Stimulated activated CD8-positive, alpha-beta memory T cell treated with anti-CD3 and anti-CD28 coated beads, Interleukin-4, amount 100 ng/mL, for 24 hours (primary cell): ENCODE measurements around the gene RFK.
"Not testable (repeated sequence)": the region's sequence is repeated elsewhere in the genome, so short reads cannot be mapped to it uniquely, and the experiment has no call there.

Experiments used
- DNase-seq: peaks from one replicate; pipeline ENCODE4 v3.0.0-alpha.2; 2020; ENCODE audit warnings: low read depth

RFK gene

GRCh38 chr9:76370396-76371023 is 23.7 kb downstream of the RFK start:
- no peak for DNase-seq

DNA sequence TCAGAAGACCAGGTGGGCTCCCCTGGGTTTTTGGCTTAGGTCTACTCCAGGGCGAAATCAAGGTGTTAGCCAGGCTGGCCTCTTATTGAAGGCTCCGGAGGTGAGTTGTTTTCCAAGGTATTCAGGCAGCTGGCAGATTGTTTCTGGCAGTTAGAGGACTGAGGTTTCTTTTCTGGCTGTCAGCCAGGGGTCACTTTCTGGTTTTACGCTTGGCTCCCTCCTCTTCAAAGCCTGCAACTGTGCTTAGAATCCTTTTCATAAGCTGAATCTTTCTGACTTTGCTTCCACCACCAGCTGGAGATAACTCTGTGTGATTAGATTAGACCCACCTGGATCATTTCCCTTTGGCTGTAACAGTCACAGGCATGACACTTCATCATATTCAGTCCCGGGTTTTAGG is 24.6 kb downstream of the RFK start:
- DNase-seq: no peak

DNA sequence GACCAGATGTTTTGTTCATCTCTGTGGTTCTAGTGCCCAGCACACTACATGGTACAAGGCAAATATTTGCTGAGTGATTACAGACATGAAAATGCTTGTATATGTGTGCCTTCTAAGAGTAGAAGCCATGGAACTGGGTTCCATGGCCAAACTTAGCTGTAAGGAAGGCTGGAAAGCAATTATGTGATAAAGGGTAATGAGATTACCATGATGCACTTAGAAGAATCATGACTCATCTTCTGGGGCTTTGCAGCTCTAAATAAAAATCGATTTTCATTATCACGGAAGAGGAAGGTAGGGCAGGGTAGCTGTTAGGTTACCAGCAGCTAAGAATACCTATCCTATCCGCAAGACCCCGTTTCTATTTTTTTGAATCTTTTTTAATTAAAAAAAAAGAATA is 28.0 kb downstream of the RFK start:
- no peak for DNase-seq

GRCh38 chr9:76365028-76365427 is 29.2 kb downstream of the RFK start:
- DNase-seq: no peak

DNA sequence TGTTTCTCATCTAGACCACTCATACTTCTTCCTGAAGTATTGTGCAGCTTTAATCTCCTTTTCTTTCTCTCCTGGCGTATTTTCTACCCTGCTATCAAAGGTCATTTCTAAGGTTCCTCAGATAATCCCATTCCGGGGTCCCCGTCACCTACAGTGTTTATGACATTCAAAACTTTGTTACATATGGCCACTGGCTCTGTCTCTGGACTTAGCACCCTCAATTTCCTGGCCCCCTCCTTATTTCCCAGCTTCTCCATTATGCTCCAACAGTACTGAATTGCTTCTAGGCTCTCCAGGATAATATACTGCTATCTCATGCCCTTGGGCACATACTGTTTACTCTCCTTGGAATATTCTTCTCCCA is 31.2 kb downstream of the RFK start:
- DNase-seq: no peak

- not testable (repeated sequence) for DNase-seq
Observed at GRCh38 chr9:76362332-76363031, 31.7 kb downstream of the RFK start.

- DNase-seq: no peak
Observed at GRCh38 chr9:76359766-76360165, 34.5 kb downstream of the RFK start.

- DNase-seq: no peak
Observed at GRCh38 chr9:76359365-76359764, 34.9 kb downstream of the RFK start.

- no peak for DNase-seq
Observed at GRCh38 chr9:76358628-76359280, 35.5 kb downstream of the RFK start.

GRCh38 chr9:76357555-76357954 is 36.7 kb downstream of the RFK start:
- no peak for DNase-seq

- DNase-seq: no peak
Observed at GRCh38 chr9:76355886-76356285, 38.3 kb downstream of the RFK start.

DNA sequence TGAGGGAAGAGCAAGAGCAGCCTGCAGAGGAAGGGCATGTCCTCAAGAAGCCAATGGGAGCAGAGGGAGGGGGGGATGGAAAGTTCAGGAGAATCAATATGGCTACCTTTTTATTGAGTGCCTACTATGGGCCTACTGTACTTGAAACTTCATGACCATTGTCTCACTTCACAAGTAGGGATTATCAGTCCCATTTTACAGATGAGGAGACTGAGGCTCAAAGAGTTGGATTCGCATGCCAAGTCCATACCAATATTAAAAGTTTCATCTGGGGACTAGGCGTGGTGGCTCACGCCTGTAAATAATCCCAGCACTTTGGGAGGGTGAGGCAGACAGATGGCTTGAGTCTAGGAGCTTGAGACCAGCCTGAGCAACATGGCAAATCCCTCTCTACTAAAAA is 40.0 kb downstream of the RFK start:
- no peak for DNase-seq

- DNase-seq: no peak
Observed at GRCh38 chr9:76353280-76353679, 40.9 kb downstream of the RFK start.

GRCh38 chr9:76352026-76352620 is 42.1 kb downstream of the RFK start:
- no peak for DNase-seq

- DNase-seq: no peak
Observed at GRCh38 chr9:76351006-76351405, 43.2 kb downstream of the RFK start.

GRCh38 chr9:76349865-76350264 is 44.4 kb downstream of the RFK start:
- DNase-seq: no peak

DNA sequence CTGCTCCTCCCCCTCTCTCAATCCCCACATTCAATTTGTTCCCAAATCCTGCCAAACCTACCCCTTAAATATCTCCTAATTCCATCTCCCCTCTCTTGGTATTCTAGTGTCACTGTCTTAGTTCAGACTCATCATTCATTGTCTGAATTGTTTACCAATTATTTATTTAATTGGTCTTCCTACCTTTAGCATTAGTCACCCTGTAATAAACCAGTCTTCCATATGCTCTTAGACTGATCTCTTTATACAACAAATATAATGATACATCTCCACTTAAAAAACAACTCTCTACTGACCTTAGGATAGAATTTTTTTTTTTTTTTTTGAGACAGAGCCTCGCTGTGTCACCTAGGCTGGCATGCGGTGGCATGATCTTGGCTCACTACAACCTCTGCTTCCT is 51.4 kb downstream of the RFK start:
- DNase-seq: no peak

DNA sequence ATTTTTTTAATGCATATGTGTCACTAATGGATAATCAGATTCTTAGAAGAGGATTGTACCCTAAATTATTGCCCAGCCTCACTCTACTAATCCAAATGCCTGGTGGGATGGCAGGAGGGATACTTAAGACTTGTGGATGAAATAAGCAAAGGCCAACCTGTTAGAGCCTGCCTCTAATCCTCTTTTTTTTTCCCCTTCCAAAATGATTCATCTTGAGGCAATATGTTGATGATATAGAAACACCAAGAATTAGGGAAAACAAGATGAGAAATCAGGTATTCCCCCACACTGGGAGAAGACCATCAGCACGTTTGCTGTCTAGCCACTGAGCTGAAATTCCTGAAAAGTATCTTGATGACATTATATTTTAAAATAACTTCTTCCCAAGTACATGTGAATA is 52.0 kb downstream of the RFK start:
- DNase-seq: no peak

DNA sequence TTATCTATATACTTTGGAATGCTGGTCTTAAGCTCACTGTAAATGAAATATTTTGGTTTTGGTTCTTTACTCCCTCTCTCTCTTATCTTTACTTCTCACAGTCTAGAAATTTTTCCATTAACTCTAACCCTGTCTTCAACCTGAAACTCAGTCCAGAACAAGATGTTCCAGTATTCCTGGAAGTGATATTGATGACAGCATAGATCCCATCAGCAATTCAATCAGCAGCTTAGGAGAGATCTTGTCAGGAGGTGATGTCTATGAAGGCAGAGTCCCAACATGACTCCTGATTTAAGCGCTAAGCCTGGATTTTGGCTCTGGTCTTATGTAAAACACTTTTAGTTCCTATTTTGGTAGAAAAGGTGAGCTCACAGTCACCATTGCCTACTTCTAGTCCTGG is 52.6 kb downstream of the RFK start:
- no peak for DNase-seq

- DNase-seq: no peak
Observed at GRCh38 chr9:76338418-76338817, 55.8 kb downstream of the RFK start.

GRCh38 chr9:76336027-76336426 is 58.2 kb downstream of the RFK start:
- DNase-seq: no peak
